GM18907 (cell line): ENCODE measurements around the gene LIPK.
"Not testable (repeated sequence)": the region's sequence is repeated elsewhere in the genome, so short reads cannot be mapped to it uniquely, and the experiment has no call there.

ENCODE experiments used
- ATAC-seq: cut with Tn5 transposase; IDR thresholded peaks from one replicate; pipeline ENCODE4 v1.9.1; 2021; ENCODE audit warnings: mild to moderate bottlenecking, moderate library complexity; ENCODE audit not compliant: unreplicated experiment

LIPK gene

DNA sequence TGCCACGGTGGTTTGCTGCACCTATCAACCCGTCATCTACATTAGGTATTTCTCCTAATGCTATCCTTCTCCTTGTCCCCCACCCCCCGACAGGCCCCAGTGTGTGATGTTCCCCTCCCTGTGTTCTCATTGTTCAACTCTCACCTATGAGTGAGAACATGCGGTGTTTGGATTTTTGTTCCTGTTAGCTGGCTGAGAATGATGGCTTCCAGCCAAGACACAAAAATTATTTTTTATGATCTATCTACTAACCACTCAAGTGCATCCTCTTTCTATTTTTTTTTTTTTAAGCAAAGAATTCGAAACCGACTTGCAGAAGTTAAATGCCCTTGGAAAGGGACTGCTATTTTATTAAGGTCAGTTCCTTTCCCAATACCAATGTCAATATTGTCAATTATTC lies 3.3 kb downstream of the LIPK start:
- not testable (repeated sequence) for ATAC-seq

DNA sequence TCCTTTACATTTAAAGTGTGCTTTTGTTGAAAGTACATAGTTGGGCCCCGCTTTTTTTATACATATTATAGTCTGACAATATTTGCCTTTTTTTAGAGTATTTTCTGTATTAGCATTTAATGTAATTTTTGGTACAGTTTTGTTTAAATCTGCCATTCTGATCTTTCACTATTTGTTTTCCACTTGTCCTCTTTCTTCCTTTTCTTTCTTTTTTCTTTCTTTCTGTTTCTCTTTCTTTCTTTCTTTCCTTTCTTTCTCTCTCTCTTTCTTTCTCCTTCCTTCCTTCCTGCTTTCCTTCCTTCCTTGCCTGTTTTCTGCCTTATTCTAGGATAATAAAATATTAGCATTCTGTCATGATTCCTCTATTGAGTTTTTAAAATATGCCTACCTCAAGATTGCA lies 9.5 kb downstream of the LIPK start:
- no peak for ATAC-seq

DNA sequence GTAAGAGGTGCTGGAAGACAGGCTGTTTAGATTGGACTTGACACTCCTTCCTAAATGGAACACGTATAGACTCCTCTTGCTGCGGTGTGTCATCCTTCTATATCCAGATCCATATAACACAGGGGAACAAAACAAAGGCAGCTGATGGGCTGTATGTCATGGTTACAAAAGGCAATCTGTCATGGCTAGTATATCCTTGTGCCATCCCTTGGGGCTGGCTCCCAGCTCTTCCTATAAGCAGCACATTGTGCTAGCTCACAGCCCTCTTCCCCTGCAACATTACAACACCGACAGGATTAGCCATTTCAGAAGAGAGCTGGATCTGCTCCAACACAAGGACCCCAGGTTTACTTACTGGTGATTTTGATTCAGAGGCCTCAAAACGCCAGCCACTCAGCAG lies 15.3 kb downstream of the LIPK start:
- ATAC-seq: no peak

DNA sequence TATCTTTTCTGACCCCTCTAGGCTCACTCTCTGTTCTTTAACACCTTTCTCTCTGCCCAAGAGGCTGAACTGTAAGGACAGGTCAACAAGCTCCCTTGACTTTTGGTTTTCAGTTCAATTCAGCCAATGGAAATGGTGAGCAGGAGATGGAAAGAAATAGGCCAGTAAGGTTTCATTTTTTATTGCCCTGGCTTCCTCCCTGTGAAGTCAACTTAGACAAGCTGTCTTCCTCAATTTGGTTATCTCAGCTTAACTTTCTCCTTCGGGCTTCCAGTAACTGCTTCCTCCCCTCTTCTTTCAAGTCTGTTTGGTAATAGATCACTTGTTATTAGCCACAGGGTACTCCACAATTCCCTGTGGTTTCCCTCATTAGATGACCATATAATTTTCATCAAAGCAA lies 19.7 kb downstream of the LIPK start:
- no peak for ATAC-seq

DNA sequence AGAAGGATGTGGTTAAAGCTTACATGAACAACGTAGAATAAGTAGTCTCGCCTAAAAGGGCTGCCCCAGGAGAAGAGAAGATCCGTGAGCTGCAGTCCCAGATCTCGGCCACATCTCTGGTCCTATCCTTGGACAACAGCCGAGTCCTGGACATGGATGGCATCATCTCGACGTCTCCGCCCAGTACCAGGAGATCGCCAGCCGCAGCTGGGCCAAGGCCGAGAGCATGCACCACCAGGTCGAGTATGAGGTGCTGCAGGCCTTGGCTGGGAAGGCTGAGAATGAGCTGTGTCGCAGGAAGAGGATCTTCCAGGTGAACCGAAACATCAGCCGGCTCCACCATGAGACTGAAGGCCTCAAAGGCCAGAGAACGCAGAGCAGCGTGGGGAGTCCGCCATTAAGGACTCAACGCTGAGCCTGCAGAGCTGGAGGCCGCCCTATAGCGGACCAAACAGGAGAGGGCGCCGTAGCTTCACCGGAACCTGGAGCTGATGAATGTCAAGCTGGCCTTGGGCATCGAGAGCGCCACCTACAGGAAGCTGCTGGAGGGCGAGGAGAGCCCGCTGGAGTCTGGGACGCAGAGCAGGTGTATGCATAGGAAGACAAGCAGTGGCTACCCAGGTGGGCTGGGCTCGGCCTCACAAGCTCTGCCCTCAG lies 22.2 kb downstream of the LIPK start:
- ATAC-seq: no peak

DNA sequence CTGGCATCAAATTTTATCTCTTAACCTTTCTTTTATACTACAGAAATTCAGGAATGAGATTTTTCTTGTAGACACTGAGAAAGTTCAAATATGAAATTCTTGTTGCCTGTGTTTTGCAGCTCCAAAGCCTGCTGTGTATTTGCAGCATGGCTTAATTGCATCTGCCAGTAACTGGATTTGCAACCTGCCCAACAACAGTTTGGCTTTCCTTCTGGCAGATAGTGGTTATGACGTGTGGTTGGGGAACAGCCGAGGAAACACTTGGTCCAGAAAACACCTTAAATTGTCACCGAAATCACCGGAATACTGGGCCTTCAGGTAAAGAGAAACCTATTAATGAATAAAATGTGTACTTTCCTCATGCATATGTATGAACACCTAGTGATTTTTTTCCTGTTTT lies 24.8 kb downstream of the LIPK start:
- ATAC-seq: no peak

DNA sequence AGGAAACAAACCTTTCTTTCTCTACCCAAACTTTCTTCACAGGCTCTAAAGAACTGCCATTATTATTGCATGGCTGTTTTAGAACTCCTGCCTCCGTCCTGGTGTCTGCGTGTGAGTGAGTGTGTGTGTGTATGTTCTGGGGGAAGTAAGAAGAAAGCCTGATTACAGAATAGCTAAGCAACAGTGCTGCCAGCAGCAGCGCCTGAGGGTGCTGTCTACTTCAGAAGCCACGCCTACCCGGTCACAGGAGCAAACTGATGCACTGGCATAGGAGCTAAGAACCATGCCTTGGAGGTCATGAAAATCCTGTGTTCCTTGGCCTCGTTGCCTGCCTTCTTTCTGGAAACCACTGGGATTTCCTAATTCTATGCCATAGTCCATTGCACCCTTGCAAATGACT lies 25.2 kb downstream of the LIPK start:
- ATAC-seq: no peak

DNA sequence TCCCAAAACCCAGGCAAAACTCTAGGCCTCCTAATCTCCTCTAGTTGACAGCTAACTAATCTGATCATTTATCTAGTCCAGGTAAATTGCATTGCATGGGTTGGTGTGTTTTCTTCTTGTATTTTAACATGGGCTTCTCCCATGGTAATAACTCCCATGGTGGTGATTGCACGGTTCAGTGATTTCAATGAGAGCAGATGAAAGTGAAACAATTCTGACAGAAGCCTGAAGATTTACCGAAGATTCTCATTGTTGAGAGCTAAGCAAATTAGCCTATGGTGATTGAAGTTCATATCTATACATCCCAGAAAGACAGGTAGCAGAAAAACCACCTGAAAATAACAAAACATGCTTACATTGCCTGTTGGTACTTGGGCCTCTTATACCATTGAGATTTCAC lies 27.2 kb downstream of the LIPK start:
- no peak for ATAC-seq

DNA sequence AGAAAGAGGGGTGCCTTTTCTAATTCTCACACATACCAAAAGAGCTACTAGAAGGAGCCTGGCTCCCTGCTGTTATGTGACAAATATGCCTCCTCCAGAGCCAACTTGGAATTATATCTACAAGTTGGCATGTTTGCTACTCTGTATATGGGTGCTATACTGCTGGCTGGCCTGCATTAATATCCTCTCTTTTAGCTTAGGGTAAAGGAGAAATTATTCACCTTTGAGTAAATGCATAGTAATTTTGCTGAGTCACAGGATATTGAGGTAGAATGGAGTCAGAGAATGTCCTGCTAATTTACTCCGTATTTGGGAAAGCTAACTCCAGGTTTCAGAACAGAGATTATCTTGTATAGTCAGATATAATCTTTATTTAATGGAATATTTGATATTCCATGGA lies 29.6 kb downstream of the LIPK start:
- no peak for ATAC-seq

DNA sequence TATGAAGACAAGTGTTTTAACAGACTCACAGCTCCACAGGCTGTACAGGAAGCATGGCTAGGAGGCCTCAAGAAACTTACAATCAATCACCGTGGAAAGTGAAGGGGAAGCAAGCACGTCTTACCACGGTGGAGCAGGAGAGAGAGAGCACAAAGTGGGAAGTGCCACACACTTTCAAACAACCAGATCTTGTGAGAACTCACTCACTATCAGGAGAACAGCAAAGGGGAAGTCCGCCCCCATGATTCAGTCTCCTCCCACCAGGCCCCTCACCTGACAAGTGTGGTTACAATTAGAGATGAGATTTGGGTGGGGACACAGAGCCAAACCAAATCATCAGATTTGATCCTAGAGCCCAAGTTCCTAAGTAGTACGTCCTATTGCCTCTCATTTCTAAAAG lies 35.9 kb downstream of the LIPK start:
- ATAC-seq: not testable (repeated sequence)

DNA sequence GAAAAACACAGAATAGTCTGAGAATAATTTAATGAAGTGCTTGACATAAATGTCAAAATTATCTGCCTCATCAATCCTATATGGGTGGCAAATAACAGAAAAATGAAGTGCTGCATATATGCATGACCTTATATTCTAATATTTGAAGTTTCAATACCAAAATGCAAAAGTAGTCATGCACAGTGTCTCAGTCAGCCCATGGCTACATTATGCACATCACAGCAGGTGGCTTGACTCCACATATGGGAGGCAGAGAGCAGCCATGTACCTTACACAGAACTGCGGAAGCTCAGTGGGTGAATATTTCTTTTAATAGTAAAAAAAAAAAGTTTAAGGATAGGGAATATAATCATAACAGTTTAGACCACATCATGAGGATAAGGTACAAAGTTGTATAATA lies 36.4 kb downstream of the LIPK start:
- ATAC-seq: no peak

DNA sequence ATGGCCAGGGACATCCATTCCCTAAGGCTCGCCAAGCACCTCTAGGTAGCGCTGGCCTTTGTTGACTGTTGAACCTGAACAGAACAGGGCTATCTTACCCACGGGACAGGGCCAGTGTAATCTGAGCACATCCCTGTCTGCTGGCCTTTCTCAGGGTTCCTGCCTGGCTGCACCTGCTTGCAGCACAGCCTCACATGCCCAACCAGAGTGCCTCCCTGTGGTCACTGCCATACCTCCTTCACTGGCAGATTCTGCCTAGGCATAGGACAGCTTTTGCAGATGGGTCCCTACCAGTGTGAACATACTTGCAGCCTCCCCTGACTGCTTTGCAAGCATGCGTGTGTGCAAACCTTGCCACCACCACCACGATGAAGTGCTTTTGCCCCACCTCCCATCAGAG lies 38.0 kb downstream of the LIPK start:
- no peak for ATAC-seq

DNA sequence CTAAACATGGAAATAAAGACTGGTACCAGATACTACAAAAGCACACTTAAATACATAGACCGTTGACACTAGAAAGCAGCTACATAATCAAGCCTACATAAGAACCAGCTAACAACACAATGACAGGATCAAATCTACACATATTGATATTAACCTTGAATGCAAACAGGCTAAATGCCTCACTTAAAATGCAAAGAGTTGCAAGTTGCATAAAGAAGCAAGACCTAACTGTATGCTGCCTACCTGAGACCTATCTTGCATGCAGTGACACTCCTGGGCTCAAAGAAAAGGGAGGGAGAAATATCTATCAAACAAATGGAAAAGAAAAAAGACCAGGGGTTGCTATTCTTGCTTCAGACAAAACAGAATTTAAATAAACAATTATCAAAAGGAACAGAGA lies 39.6 kb downstream of the LIPK start:
- no peak for ATAC-seq

DNA sequence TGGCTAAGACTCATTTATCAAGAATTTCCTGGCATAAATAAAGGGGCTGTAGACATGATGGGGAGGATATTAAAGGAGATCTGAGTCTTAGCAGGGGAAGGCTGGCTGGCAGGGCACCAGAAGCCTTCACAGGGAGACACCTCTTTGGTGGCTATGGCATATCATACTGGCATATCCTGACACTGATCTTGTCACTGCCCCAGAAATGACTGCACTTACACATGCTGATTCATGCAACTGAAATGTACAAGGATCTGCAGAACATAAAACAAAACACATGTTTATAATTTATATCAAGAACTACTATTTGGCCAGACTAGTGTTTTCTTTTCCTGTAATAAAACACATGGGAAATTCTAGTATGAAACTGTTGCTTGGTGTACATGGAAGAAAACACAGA lies 48.2 kb downstream of the LIPK start:
- no peak for ATAC-seq

DNA sequence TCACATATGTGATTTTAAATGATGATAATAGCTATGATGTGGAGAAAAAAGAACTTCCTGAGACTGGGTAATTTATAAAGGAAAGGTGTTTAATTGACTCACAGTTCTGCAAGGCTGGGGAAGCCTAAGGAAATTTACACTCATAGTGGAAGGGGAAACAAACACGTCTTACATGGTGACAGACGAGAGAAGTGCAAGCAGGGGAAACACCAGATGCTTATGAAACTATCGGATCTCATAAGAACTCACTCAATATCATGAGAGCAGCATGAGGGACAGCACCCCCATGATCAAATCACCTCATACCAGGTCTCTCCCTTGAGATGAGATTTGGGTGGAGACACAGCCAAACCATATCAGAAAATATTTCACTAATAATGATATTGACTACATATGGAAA lies 49.7 kb downstream of the LIPK start:
- ATAC-seq: peak; percentile 67

DNA sequence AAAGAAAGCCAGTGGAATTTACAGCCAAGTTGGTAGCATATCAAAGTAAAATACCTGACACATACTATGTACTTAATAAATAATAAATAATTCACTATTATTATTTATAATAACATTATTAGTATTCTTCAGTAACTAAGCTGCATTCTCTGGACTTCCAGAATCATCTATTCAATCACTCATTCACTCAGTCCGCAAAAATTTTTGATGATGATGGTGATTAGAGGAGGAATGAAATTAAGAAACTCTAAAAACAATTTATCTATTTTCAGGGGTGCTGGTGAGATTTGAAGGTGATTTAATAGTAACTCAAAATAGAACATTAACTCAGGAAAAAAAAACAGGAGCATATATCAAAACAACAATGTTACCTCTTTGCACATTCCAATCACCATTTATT lies 50.6 kb downstream of the LIPK start:
- ATAC-seq: no peak

DNA sequence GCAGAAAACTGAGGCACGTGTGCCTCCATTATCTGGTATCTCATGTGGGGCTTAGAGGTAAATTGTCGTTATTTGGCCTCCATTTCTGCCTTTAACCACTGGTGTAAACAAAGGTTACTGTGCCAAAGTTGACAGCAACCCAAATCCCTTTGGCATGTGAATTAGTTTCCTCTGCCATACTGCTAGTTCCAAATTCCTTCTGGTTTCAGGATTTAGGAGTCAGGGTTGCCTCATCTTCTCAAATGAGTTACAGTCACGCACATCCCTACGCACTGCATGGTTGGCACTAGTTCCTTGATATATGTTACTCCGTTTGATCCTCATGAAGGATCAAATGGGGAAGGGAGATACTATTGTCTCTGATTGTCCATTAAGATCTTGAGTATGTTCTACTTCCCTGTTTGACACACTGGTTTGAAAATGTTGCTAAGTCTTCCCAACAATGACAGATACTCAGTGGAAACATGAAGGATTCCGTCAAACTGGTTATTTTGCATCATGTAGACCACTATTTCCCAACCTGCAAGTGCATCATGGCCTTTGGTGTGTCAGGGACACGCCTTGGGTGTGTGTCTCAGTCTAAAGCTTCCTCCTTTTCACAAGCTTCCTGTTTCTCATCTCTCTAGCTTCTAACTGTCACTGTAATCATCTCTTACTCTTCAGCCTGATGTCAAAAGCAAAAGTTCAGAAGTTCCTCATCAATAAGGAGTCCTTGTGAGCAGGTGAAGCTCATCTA lies 53.5 kb downstream of the LIPK start, which contains the start of gene LIPN:
Gene LIPN (plus strand): TSS at position 655 of the 736 bp plus-strand sequence. CDS start 1,386 bp downstream, outside the sequence.
- no peak for ATAC-seq

DNA sequence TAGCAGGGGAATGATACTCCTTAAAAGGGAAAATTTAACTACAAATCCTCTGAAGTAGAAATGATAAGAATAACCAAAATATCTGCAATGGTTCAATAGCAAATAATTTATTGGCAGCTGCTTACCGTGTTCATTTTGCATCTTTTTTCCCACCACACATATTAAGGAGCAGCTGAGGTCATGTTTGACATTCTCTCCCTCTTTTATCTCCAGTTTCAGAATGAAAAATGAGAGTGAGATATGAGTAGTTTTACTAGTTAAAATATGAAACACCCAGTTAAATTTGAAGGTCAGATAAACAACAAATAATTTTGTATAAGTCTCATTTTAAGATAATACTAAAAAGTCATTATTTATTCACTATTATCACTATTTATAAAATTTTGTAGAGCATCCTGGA lies 56.9 kb downstream of the LIPK start:
- ATAC-seq: no peak

DNA sequence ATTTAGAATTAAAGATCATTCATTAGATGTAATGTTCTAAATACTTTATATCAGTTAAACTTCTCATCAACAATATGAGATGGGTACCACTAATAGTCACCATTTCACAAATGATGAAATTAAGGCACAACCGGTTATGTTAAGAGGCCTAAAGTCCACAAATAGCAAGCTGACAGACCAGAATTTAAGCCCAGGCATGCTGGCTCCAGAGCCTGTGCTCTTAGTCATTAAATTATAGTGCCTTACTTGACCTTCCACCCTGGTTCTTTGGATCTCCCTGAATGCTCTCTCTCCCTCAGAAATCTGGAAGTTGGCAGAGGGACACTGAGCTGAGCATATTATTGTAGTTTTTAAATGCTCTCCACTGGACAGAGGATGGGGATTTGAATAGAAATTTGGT lies 57.4 kb downstream of the LIPK start:
- ATAC-seq: no peak

DNA sequence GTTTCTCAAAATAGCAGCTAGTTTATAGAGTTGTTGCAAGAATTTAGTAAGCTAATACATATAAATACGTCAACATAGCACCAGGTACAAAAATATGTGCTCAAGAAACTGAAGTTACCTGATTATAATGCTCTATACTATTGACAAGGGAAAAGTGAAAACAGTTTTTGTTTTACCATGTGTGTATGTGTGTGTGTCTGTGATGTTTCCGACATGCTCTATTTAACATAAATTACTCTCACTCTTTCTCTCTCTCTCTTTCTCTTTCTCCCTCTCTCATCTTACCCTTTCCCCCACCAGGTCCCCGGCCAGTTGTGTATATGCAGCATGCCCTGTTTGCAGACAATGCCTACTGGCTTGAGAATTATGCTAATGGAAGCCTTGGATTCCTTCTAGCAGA lies 58.1 kb downstream of the LIPK start:
- ATAC-seq: peak; percentile 46

DNA sequence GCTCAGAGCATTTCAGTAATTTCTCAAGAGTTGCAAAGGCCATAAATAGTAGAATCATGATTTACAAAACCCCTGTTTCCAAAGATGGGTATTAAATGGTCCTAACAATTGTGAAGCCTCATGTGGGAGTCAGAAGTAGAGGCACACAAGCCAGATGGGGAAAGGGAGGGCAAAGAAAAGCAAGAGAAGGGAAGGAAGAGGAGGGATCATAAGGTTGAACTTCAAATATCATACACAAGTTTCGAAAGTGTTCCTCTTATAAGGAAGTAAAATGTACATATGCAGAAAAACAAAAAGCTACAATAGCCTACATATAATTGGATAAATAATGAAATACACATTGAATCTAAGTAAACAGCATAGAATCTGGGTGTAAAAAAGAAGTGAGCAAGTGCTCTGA lies 59.8 kb downstream of the LIPK start:
- ATAC-seq: no peak

DNA sequence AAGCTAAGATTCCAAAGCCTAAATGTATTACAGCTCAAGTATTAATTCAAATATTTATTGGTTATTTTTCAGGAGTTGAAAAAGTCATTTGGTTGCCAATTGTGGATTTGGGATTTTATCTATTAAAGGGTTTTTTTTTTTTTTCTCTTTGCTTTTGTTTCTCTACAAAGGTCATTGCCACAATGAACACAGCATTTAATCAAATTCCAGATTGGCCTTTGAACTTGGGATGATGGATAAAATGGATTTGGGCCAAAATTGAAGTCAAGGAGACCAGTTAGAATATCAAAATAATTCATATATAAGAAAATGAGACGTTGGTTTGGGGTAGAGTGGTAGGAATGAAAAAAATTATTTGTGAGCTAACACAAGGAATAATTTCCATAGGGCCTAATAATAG lies 63.3 kb downstream of the LIPK start:
- ATAC-seq: no peak

DNA sequence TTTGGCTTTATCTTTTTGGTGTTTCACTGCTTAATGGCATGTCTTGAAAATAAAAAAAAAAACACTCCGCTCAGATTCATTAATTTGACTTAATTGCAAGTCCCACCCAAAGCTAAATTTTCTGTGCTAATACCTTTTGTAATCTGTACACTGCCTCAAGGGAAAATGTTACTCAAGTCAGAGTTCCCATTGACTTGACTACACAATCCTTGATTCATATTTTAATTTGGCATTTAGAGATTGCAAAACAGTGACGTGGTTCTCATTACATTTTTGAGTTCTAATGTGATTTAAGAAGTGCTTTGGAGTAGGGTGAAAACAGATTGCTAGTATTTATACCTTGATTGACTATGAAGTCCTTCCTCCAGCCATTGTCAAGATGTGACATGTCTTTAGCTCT lies 75.2 kb downstream of the LIPK start:
- ATAC-seq: no peak
